SK-N-SH treated with all-trans-retinoic acid at 6 μM for 48 hours (cell line): ENCODE results near the gene NFKB1.

Experiments used
- ARNTL ChIP-seq: fragments of 450-650 bp; formaldehyde crosslinking; IDR thresholded peaks from 2 replicates; pipeline ENCODE4 v1.5.0; 2020; ENCODE audit warnings: low read depth, mild to moderate bottlenecking, moderate library complexity, borderline replicate concordance
- BACH2 ChIP-seq: fragments of 250-450 bp; sonication (Bioruptor Pico); IDR thresholded peaks from 2 replicates; pipeline ENCODE4 v1.9.0; 2021; ENCODE audit warnings: mild to moderate bottlenecking, borderline replicate concordance
- ISL1 ChIP-seq: fragments of 250-450 bp; sonication (Bioruptor Pico); IDR thresholded peaks from 2 replicates; pipeline ENCODE4 v2.1.2; 2022; ENCODE audit warnings: mild to moderate bottlenecking, moderate library complexity
- OSR1 ChIP-seq: fragments of 250-450 bp; sonication (Bioruptor Pico); IDR thresholded peaks from 2 replicates; pipeline ENCODE4 v1.8.0; 2022; ENCODE audit warnings: moderate library complexity, mild to moderate bottlenecking, inconsistent platforms
- TOX ChIP-seq: fragments of 250-450 bp; sonication (Bioruptor Pico); IDR thresholded peaks from 2 replicates; pipeline ENCODE4 v1.8.0; 2021; ENCODE audit warnings: mild to moderate bottlenecking, moderate library complexity, borderline replicate concordance
- ZFP30 ChIP-seq: fragments of 450-650 bp; formaldehyde crosslinking; IDR thresholded peaks from 2 replicates; pipeline ENCODE4 v1.5.0; 2022; ENCODE audit warnings: mild to moderate bottlenecking, moderate library complexity
- TF ChIP-seq, protein P1 (sequence below): fragments of 250-450 bp; sonication (Bioruptor Pico); IDR thresholded peaks from 2 replicates; pipeline ENCODE4 v1.8.0; 2021; ENCODE audit warnings: low read depth, mild to moderate bottlenecking, moderate library complexity, borderline replicate concordance

GRCh38 chr4:102627831-102628523 is 126.8 kb downstream of the NFKB1 start:
- TF ChIP-seq ISL1 (no peak), OSR1 (CRISPR knock-in tag) (no peak), TOX (no peak), ARNTL (CRISPR knock-in tag) (no peak), BACH2 (CRISPR knock-in tag) (no peak), ZFP30 (CRISPR knock-in tag) (no peak)
- TF ChIP-seq, protein P1, sequence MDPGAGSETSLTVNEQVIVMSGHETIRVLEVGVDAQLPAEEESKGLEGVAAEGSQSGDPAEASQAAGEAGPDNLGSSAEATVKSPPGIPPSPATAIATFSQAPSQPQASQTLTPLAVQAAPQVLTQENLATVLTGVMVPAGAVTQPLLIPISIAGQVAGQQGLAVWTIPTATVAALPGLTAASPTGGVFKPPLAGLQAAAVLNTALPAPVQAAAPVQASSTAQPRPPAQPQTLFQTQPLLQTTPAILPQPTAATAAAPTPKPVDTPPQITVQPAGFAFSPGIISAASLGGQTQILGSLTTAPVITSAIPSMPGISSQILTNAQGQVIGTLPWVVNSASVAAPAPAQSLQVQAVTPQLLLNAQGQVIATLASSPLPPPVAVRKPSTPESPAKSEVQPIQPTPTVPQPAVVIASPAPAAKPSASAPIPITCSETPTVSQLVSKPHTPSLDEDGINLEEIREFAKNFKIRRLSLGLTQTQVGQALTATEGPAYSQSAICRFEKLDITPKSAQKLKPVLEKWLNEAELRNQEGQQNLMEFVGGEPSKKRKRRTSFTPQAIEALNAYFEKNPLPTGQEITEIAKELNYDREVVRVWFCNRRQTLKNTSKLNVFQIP, result no peak
